Stimulated activated CD4-positive, alpha-beta T cell treated with anti-CD3 and anti-CD28 coated beads, Interleukin-1b, Interleukin-23, amount 100 ng/mL, for 48 hours (primary cell): ENCODE results near the gene ALB.
"Not testable (repeated sequence)": the region's sequence is repeated elsewhere in the genome, so short reads cannot be mapped to it uniquely, and the experiment has no call there.

Experiments used
- DNase-seq: peaks from one replicate; pipeline ENCODE4 v3.0.0-alpha.2; 2020

ALB gene

GRCh38 chr4:73404042-73404441, at the start of gene ALB:
TSS of gene ALB (plus strand) at chr4:73404287. CDS start at chr4:73404328, 41 bp downstream.
- DNase-seq: no peak

DNA sequence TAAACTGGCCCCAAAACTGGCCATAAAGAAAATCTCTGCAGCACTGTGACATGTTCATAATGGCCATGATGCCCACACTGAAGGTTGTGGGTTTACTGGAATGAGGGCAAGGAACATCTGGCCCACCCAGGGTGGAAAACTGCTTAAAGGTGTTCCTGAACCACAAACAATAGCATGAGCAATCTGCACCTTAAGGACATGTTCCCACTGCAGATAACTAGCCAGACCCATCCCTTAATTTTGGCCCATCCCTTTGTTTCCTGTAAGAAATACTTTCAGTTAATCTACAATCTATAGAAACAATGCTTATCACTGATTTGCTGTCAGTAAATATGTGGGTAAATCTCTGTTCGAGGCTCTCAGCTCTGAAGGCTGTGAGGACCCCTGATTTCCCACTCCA, 46.9 kb upstream of the ALB start:
- not testable (repeated sequence) for DNase-seq

- not testable (repeated sequence) for DNase-seq
These were observed 34.4 kb upstream of the ALB start for GRCh38 chr4:73369506-73370199.

- DNase-seq: no peak
These were observed 28.8 kb upstream of the ALB start for GRCh38 chr4:73375328-73375741.

DNA sequence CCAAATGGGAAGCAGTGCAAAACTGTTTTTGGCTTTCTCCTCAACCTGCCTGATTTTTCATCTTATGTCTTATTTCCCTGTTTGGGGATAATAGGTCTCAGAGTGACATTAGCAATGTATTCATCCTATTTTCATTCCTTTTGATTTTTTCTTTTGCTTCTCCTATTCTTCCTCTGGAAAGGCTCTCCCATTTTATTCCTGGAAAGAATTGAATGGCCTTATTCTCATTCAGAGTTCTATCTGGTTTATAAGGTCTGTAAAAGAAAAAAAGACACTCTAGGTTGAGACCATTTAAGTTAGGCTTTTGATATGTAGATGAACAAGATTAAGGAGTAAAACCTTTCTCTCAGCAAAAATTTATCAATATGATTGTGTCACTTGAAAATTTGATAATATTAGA, 27.8 kb upstream of the ALB start:
- DNase-seq: no peak

- no peak for DNase-seq
These were observed 27.1 kb upstream of the ALB start for GRCh38 chr4:73376976-73377375.

- DNase-seq: no peak
These were observed 25.2 kb upstream of the ALB start for GRCh38 chr4:73378887-73379286.

DNA sequence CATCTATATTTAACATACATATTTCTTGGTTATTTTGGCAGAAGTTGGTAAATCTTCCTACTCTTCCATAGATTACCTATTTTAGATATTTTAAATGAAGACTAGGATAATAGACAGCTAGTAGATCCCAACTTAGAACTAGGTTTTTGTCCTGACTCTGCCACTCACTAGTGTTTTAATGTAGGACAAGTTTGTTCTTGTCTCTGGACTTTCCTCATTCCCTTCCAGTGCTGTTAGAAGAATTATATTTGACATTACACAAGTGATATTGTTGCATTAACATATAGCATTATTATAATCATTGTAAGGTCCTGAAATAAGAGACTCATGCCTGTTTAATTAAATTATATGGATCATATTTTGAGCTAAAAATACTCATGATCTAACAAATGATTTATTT, 24.1 kb upstream of the ALB start:
- no peak for DNase-seq

DNA sequence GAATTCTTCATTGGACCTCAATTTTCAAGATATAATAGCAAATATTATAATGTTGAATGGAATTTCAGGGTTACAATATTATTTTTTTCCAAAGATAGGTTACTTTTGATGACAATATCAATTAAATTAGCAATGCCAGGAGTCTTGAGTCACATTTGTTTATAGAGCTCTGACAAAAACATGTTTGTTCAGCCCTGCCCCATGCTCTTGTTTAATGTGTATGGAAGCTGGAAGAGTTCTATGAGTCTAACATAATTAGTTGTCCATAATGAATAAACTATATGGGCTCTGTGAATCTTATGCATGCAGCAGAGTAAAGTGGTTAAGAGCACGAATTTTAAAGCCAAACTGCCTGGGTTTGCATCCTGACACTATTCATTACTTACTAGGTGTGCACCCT, 22.9 kb upstream of the ALB start:
- no peak for DNase-seq

GRCh38 chr4:73383452-73383851, 20.6 kb upstream of the ALB start:
- no peak for DNase-seq

DNA sequence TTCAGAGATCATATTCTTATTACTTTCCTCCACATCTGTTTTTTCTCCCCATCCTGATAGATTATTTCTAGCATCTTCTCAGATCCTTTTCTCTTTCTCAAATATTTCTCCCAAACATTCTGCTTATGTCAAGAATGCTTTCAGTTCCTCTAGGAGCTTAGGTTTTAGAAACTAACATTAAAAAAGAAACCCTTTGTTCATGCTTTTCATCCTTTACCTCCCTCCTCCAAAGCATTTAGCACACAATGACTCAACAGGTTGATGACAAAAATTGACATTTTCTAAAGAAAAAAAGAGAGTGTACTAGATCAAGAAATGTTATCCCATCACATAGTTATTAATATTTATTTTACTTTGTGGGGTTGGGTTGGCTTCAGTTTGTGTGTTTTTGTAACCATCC, 16.5 kb upstream of the ALB start:
- DNase-seq: no peak

GRCh38 chr4:73388887-73389286, 15.2 kb upstream of the ALB start:
- DNase-seq: no peak

DNA sequence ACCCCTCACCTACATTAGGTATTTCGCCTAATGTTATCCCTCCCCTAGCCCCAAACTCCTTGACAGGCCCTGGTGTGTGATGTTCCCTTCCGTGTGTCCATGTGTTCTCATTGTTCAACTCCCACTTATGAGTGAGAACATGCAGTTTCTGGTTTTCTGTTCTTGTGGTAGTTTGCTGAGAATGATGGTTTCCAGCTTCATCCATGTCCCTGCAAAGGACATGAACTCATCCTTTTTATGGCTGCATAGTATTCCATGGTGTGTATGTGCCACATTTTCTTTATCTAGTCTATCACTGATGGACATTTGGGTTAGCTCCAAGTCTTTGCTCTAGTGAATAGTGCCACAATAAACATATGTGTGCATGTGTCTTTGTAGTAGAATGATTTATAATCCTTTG, 14.4 kb upstream of the ALB start:
- DNase-seq: not testable (repeated sequence)

DNA sequence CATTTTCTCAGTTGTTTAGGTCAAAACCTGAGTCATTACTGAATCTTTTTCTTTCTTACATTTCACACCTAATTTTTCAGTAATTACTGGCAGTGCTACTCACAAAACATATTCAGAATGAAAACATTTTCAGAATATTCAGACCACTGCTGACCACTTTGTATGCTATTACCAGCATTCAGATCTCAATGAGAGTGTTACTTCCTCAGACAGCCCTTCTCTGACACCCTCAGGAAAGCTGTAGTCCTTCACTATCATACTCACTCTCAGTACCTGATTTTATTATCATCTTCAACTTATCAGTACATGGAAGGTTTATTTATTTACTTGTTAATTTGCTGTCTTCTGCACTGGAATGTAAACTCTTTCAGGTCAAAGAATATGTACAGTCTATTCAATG, 12.3 kb upstream of the ALB start:
- no peak for DNase-seq

GRCh38 chr4:73392936-73393335, 11.2 kb upstream of the ALB start:
- no peak for DNase-seq

DNA sequence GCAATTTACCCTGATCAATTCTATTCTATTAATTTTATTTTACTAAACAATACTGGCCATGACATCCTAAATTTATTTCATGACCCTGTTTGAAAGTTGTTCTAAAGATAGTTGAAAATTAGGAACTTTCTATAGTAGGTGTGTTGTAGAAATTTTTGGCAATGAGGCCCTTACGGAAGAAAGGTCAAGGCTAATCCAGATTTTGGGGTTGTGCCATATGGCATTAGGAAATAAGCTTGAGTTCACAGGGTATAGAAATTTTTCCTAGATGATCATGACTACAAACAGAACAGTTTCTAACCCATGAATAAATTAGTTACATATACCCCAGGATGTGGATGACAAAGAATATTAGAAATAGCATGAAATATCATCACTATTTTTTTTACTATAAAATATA, 7.8 kb upstream of the ALB start:
- no peak for DNase-seq

GRCh38 chr4:73396993-73397972, 6.8 kb upstream of the ALB start:
- no peak for DNase-seq

- no peak for DNase-seq
These were observed 2.7 kb upstream of the ALB start for GRCh38 chr4:73401412-73401811.

- DNase-seq: no peak
These were observed 370 bp downstream of the ALB start for GRCh38 chr4:73404457-73404856.

GRCh38 chr4:73405138-73405537, 1.1 kb downstream of the ALB start:
- DNase-seq: no peak

DNA sequence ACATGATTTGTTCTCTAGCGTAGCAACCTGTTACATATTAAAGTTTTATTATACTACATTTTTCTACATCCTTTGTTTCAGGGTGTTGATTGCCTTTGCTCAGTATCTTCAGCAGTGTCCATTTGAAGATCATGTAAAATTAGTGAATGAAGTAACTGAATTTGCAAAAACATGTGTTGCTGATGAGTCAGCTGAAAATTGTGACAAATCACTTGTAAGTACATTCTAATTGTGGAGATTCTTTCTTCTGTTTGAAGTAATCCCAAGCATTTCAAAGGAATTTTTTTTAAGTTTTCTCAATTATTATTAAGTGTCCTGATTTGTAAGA, 2.4 kb downstream of the ALB start:
- DNase-seq: no peak

DNA sequence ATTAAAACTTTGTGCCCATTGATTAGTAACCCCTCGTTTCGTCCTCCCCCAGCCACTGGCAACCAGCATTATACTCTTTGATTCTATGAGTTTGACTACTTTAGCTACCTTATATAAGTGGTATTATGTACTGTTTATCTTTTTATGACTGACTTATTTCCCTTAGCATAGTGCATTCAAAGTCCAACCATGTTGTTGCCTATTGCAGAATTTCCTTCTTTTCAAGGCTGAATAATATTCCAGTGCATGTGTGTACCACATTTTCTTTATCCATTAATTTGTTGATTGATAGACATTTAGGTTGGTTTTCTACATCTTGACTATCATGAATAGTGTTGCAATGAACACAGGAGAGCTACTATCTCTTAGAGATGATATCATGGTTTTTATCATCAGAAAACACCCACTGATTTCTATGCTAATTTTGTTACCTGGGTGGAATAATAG, 3.2 kb downstream of the ALB start:
- no peak for DNase-seq

- no peak for DNase-seq
These were observed 4.2 kb downstream of the ALB start for GRCh38 chr4:73408181-73408867.
